ENCODE data around the gene IGFBPL1.
A peak's percentile ranks its signal among the peaks of the same experiment; 100 is the strongest.

Gene IGFBPL1

GRCh38 chr9:38375572-38375963 lies 48.7 kb downstream of the IGFBPL1 start:
- TF ChIP-seq CTCF (IDR thresholded peaks at IDR 0.05), result no peak

GRCh38 chr9:38374847-38375571 lies 49.2 kb downstream of the IGFBPL1 start:
- no peak for TF ChIP-seq CTCF (IDR thresholded peaks at IDR 0.05)

GRCh38 chr9:38373679-38374078 lies 50.6 kb downstream of the IGFBPL1 start:
- no peak for TF ChIP-seq CTCF (IDR thresholded peaks at IDR 0.05)

GRCh38 chr9:38372762-38373619 lies 51.3 kb downstream of the IGFBPL1 start:
- TF ChIP-seq CTCF (IDR thresholded peaks at IDR 0.05), result no peak

- peak; percentile 66 for TF ChIP-seq CTCF (IDR thresholded peaks at IDR 0.05)
Observed at GRCh38 chr9:38371495-38371894, 52.8 kb downstream of the IGFBPL1 start.

GRCh38 chr9:38370176-38370575 lies 54.1 kb downstream of the IGFBPL1 start:
- no peak for TF ChIP-seq CTCF (IDR thresholded peaks at IDR 0.05)

GRCh38 chr9:38368731-38369130 lies 55.5 kb downstream of the IGFBPL1 start:
- no peak for TF ChIP-seq CTCF (IDR thresholded peaks at IDR 0.05)
